RWPE2 (cell line): ENCODE results near the gene TBC1D2.
"Not testable (repeated sequence)": the region's sequence is repeated elsewhere in the genome, so short reads cannot be mapped to it uniquely, and the experiment has no call there.

Source experiments
- ATAC-seq: fragments of 200-7000 bp; cut with Tn5 transposase; 3 replicates; pipeline ENCODE4 v1.9.1; 2021; ENCODE audit warnings: low read depth
- DNase-seq: peaks from one replicate; pipeline ENCODE4 v3.0.0-alpha.2; 2020; ENCODE audit warnings: low spot score
- H3K27ac ChIP-seq: fragments of 450-650 bp; 2 replicates; pipeline ENCODE4 v1.5.1; 2017; ENCODE audit warnings: mild to moderate bottlenecking; ENCODE audit not compliant: poor library complexity, severe bottlenecking
- H3K27me3 ChIP-seq: fragments of 250-450 bp; sonication (Bioruptor Pico); 2 replicates; pipeline ENCODE4 v1.5.1; 2021; ENCODE audit warnings: mild to moderate bottlenecking, moderate library complexity; ENCODE audit not compliant: insufficient read depth, poor library complexity, severe bottlenecking
- H3K36me3 ChIP-seq: fragments of 250-450 bp; sonication (Bioruptor Pico); 2 replicates; pipeline ENCODE4 v1.5.1; 2020; ENCODE audit warnings: low read depth, mild to moderate bottlenecking, moderate library complexity
- H3K4me1 ChIP-seq: fragments of 250-450 bp; sonication (Bioruptor Pico); 2 replicates; pipeline ENCODE4 v1.5.1; 2021; ENCODE audit warnings: mild to moderate bottlenecking, moderate library complexity; ENCODE audit not compliant: insufficient read depth, poor library complexity, severe bottlenecking
- H3K4me3 ChIP-seq: fragments of 250-450 bp; sonication (Bioruptor Pico); 2 replicates; pipeline ENCODE4 v1.5.1; 2021; ENCODE audit warnings: mild to moderate bottlenecking, moderate library complexity; ENCODE audit not compliant: severe bottlenecking
- H3K9me3 ChIP-seq: fragments of 250-450 bp; sonication (Bioruptor Pico); 2 replicates; pipeline ENCODE4 v1.5.1; 2021; ENCODE audit warnings: mild to moderate bottlenecking, moderate library complexity; ENCODE audit not compliant: severe bottlenecking
- TF ChIP-seq, protein P1 (sequence below): fragments of 450-650 bp; IDR thresholded peaks from one replicate; pipeline ENCODE4 v1.5.1; 2017; ENCODE audit warnings: mild to moderate bottlenecking, moderate library complexity; ENCODE audit not compliant: poor library complexity, severe bottlenecking

TBC1D2 gene

DNA sequence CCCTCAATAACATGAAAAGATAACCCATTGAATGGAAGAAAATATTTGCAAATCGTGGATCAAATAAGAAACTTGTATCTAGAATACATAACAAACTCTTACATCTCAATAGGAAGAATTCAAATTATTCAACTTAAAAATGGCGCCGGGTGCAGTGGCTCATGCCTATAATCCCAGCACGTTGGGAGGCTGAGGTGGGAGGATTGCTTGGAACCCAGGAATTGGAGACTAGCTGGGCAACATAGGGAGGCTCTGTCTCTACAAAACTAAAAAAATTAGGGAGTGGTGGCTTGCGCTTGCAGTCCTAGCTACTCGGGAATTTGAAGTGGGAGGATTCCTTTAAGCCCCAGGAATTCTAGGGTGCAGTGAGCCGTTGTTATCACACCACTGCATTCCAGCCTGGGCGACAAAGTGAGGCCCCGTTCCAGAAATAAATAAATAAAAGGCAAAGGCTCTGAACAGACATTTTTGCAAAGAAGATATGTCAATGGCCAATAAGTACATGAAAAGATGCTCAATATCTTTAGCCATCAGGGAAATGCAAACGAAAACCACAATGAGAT lies 21.5 kb upstream of the TBC1D2 start:
- no peaks in the 10 kb centered on the region for H3K9me3 ChIP-seq
- no peaks in the 10 kb centered on the region for H3K36me3 ChIP-seq
- no peak for ATAC-seq
- no peak overlapping the region for H3K4me3 ChIP-seq
- TF ChIP-seq, protein P1, sequence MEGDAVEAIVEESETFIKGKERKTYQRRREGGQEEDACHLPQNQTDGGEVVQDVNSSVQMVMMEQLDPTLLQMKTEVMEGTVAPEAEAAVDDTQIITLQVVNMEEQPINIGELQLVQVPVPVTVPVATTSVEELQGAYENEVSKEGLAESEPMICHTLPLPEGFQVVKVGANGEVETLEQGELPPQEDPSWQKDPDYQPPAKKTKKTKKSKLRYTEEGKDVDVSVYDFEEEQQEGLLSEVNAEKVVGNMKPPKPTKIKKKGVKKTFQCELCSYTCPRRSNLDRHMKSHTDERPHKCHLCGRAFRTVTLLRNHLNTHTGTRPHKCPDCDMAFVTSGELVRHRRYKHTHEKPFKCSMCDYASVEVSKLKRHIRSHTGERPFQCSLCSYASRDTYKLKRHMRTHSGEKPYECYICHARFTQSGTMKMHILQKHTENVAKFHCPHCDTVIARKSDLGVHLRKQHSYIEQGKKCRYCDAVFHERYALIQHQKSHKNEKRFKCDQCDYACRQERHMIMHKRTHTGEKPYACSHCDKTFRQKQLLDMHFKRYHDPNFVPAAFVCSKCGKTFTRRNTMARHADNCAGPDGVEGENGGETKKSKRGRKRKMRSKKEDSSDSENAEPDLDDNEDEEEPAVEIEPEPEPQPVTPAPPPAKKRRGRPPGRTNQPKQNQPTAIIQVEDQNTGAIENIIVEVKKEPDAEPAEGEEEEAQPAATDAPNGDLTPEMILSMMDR, result no peak
- no peak overlapping the region for H3K27ac ChIP-seq
- no peak for DNase-seq
- no peaks in the 10 kb centered on the region for H3K27me3 ChIP-seq
- no peaks in the 10 kb centered on the region for H3K4me1 ChIP-seq

DNA sequence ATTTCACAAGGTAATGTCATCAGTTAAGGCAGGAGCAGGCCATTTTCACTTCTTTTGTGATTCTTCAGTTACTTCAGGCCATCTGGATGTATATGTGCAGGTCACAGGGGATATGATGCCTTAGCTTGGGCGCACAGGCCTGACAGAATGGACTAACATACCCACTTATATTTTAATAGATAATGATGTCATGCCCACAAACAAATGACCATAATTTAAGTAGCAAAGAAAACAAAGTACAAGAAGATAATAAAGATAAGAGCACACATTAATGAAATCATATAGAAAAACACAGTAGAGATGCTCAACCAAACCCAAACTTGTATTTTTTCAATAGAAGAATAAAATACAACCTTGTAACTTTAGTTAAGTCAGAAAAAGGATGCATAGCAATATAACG lies 19.7 kb upstream of the TBC1D2 start:
- TF ChIP-seq, protein P1, result no peak
- H3K4me1 ChIP-seq, result no peaks in the 10 kb centered on the region
- H3K27me3 ChIP-seq, result no peaks in the 10 kb centered on the region
- H3K9me3 ChIP-seq, result no peaks in the 10 kb centered on the region
- DNase-seq, result no peak
- no peaks in the 10 kb centered on the region for H3K36me3 ChIP-seq
- H3K27ac ChIP-seq, result no peak overlapping the region
- no peak overlapping the region for H3K4me3 ChIP-seq
- ATAC-seq, result no peak

DNA sequence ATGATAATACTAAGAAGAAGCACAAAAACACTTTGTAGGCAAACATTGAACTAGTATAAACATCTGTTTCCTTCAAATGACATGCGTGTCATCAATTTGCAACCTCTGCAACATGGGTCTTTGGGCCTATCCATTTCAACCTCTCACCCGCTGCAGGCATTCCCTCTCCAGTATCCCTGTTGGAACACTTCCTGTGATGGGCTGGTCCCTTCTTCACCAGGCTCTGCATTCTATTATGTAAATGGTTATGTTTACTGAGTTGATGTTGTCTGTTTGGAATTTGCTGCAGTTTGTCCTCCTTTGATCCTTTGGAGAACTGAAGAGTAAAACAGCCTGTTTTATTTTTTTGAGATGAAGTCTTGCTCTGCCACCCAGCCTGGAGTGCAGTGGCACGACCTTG lies 16.6 kb upstream of the TBC1D2 start:
- Histone ChIP-seq H3K27ac (no peak overlapping the region), H3K27me3 (no peaks in the 10 kb centered on the region), H3K9me3 (no peaks in the 10 kb centered on the region), H3K4me3 (no peak overlapping the region), H3K4me1 (no peaks in the 10 kb centered on the region), H3K36me3 (no peaks in the 10 kb centered on the region)
- ATAC-seq, result no peak
- DNase-seq, result no peak
- TF ChIP-seq, protein P1, result no peak

DNA sequence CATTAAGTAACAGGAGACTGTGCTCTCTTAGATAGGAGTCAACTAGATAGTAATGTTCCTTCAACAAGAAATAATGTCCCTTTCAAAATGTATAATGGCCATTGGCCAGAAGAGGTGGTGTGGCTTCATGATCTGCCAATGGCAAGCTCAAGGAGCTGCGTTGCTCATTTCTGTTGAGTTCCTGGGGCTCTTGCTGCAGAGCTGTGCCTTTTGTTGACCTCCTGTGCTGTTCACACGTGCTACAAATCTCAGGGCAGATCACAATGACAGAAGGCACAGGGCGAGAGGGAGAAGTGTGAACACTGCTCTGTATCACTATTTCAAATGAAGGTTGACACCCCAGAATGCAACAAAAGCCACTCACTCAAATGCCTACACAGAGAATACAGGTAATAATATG lies 16.0 kb upstream of the TBC1D2 start:
- H3K27ac ChIP-seq, result no peak overlapping the region
- no peaks in the 10 kb centered on the region for H3K4me1 ChIP-seq
- no peaks in the 10 kb centered on the region for H3K9me3 ChIP-seq
- DNase-seq, result no peak
- H3K4me3 ChIP-seq, result no peak overlapping the region
- H3K36me3 ChIP-seq, result no peaks in the 10 kb centered on the region
- TF ChIP-seq, protein P1, result no peak
- ATAC-seq, result no peak
- no peaks in the 10 kb centered on the region for H3K27me3 ChIP-seq

DNA sequence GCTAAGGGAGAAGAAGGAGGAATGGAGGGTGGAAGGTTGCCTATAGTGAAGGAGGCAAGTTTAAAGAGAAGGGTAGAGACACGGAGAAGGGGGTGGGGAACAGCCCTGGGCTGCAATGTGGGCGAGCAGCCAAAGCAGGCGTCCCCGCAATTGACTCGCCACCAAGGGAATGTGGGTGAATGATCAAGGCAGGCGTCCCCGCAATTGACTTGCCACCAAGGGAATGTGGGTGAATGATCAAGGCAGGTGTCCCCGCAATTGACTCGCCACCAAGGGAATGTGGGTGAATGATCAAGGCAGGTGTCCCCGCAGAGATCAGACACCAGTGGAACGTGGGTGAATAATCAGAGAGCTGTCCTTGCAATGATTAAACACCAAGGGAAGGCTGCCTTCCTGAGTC lies 14.8 kb upstream of the TBC1D2 start:
- H3K4me1 ChIP-seq, DNase-seq, H3K27ac ChIP-seq, H3K36me3 ChIP-seq, H3K4me3 ChIP-seq, H3K27me3 ChIP-seq, ATAC-seq, H3K9me3 ChIP-seq: not testable (repeated sequence)

DNA sequence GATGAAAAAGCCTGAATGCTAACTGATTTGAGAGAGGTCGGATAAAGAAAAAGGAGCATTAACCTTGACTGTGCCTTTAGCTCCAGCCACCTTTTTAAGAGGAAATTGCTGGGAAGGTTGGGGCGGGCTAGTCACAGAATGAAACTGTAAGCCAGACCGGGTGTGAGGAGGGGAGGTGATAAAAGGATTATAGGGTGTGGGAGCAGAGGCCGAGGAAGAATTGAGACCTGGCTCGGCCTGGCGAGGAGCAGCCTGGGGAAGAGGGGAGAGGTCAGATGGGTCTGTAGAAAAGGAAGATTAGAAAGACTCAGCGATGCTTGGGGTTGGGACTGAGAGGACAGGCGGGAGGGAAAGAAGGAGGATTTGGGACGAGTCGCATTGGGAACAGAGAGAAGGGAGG lies 14.2 kb upstream of the TBC1D2 start:
- H3K9me3 ChIP-seq, ATAC-seq, H3K4me1 ChIP-seq, H3K27ac ChIP-seq, H3K27me3 ChIP-seq, DNase-seq, H3K36me3 ChIP-seq, H3K4me3 ChIP-seq: not testable (repeated sequence)

DNA sequence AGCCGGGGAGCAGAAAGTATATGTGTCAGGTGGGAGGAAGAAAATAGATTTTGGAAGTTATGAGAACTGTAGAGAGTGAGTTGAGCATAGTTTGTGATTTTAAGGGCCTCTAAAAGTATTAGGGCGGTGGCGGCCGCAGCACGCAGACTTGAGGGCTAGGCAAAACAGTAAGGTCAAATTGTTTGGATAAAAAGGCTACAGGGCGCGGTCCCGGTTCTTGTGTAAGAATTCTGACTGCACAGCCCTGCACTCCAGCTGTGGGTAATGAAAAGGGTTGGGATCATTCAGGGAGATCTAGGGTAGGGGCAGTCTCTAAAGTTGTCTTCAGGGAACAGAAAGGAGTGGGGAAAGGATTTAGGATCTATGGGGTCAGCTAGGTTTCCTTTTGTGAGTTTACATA lies 12.1 kb upstream of the TBC1D2 start:
- H3K4me1 ChIP-seq, DNase-seq, H3K36me3 ChIP-seq, H3K27ac ChIP-seq, H3K27me3 ChIP-seq, ATAC-seq, H3K4me3 ChIP-seq, H3K9me3 ChIP-seq: not testable (repeated sequence)
